ENCODE results near the gene PSG4.

- TF ChIP-seq CTCF (IDR thresholded peaks at IDR 0.05) (no peak), POLR2AphosphoS5 (IDR thresholded peaks at IDR 0.05) (no peak)
Observed at GRCh38 chr19:43148233-43148632, 57.2 kb downstream of the PSG4 start.

Measured in esophagus muscularis mucosa (tissue), 3 donors.